SK-N-MC (cell line): ENCODE results near the gene KDELR1.

Source experiments
- DNase-seq: peaks from one replicate; pipeline ENCODE4 v3.0.0-alpha.2; 2011; ENCODE audit warnings: low read depth, low spot score
- H3K27ac ChIP-seq: fragments of 200-600 bp; sonication (generic); 2 replicates; pipeline ENCODE4 v1.5.1; 2016; ENCODE audit warnings: mixed run types
- H3K36me3 ChIP-seq: fragments of 200-600 bp; sonication (generic); 2 replicates; pipeline ENCODE4 v1.6.1; 2017; ENCODE audit warnings: antibody characterized with exemption, low read length, mixed read lengths; ENCODE audit not compliant: insufficient read depth
- H3K4me3 ChIP-seq: fragments of 200-600 bp; sonication (generic); 2 replicates; pipeline ENCODE4 v1.5.1; 2016
- H3K9ac ChIP-seq: fragments of 200-600 bp; sonication (generic); 2 replicates; pipeline ENCODE4 v1.8.0; 2017; ENCODE audit warnings: mixed run types, mixed read lengths; ENCODE audit not compliant: insufficient read length
- H3K9me3 ChIP-seq: fragments of 200-600 bp; sonication (generic); 2 replicates; pipeline ENCODE4 v1.6.1; 2017; ENCODE audit warnings: low read depth, mild to moderate bottlenecking, antibody characterized with exemption, low read length, moderate library complexity, mixed read lengths
- EZH2 ChIP-seq: fragments of 200-600 bp; sonication (generic); IDR thresholded peaks from one replicate; pipeline ENCODE4 v1.6.1; 2017; ENCODE audit warnings: antibody characterized with exemption
- FOXP2 ChIP-seq: optimal IDR thresholded peaks from 2 replicates; pipeline ENCODE3; 2011; ENCODE audit warnings: mild to moderate bottlenecking, moderate library complexity; ENCODE audit not compliant: insufficient read depth; ENCODE audit errors: extremely low read length, control extremely low read depth
- POLR2AphosphoS5 ChIP-seq: IDR thresholded peaks from 2 replicates; pipeline ENCODE4 v1.6.1; 2012; ENCODE audit warnings: mild to moderate bottlenecking, low read depth, low read length, borderline replicate concordance

Gene KDELR1

GRCh38 chr19:48391100-48392005, at the start of gene KDELR1:
TSS of gene KDELR1 (minus strand) at chr19:48391551. CDS start at chr19:48391358, 193 bp downstream.
- DNase-seq, result no peak
- H3K27ac ChIP-seq, result peak within 1 kb of the TSS; percentile 69
- TF ChIP-seq FOXP2 (no peak), POLR2AphosphoS5 (peak; percentile 73), EZH2 (no peak)

GRCh38 chr19:48436586-48436985, 45.2 kb upstream of the KDELR1 start:
- Histone ChIP-seq H3K9ac (no peak overlapping the region), H3K9me3 (no peaks in the 10 kb centered on the region), H3K36me3 (no peaks in the 10 kb centered on the region), H3K27ac (no peak overlapping the region), H3K4me3 (no peak overlapping the region)
- DNase-seq, result no peak
- TF ChIP-seq POLR2AphosphoS5 (no peak), FOXP2 (no peak), EZH2 (no peak)

More at GRCh38 chr19:48391100-48392005, at the start of gene KDELR1:
- H3K9me3 ChIP-seq, result no peaks in the 10 kb centered on the region
- H3K4me3 ChIP-seq, result peak within 1 kb of the TSS; percentile 79
- H3K9ac ChIP-seq, result peak within 1 kb of the TSS; percentile 91
- peaks cover 27% of the 10 kb centered on the region for H3K36me3 ChIP-seq

- H3K4me3 ChIP-seq, result no peak overlapping the region
- no peak for DNase-seq
- no peak for TF ChIP-seq POLR2AphosphoS5
- no peak for TF ChIP-seq FOXP2
- no peak for TF ChIP-seq EZH2
- H3K9ac ChIP-seq, result no peak overlapping the region
- H3K36me3 ChIP-seq, result no peaks in the 10 kb centered on the region
- 0 out of 2 replicates have a peak overlapping the region, but pooled peaks have one; percentile 1 for H3K27ac ChIP-seq
- H3K9me3 ChIP-seq, result no peaks in the 10 kb centered on the region
Observed at GRCh38 chr19:48433337-48433736, 42.0 kb upstream of the KDELR1 start.

GRCh38 chr19:48428670-48429069, 37.3 kb upstream of the KDELR1 start:
- DNase-seq, result no peak
- H3K36me3 ChIP-seq, result no peaks in the 10 kb centered on the region
- TF ChIP-seq EZH2 (no peak), POLR2AphosphoS5 (no peak), FOXP2 (no peak)
- H3K9ac ChIP-seq, result no peak overlapping the region
- H3K27ac ChIP-seq, result no peak overlapping the region
- no peak overlapping the region for H3K4me3 ChIP-seq
- no peaks in the 10 kb centered on the region for H3K9me3 ChIP-seq

GRCh38 chr19:48424694-48425219, 33.4 kb upstream of the KDELR1 start:
- Histone ChIP-seq H3K36me3 (no peaks in the 10 kb centered on the region), H3K9me3 (no peaks in the 10 kb centered on the region), H3K4me3 (peak overlapping the region; percentile 60), H3K27ac (peak overlapping the region; percentile 95), H3K9ac (peak overlapping the region; percentile 64)
- TF ChIP-seq EZH2 (no peak), POLR2AphosphoS5 (peak; percentile 24; the same call in 1 of the 2 replicates)
- no peak for DNase-seq

- no peaks in the 10 kb centered on the region for H3K36me3 ChIP-seq
- no peak for TF ChIP-seq POLR2AphosphoS5
- no peak for TF ChIP-seq EZH2
- no peak for TF ChIP-seq FOXP2
- no peaks in the 10 kb centered on the region for H3K9me3 ChIP-seq
- no peak for DNase-seq
- no peak overlapping the region for H3K27ac ChIP-seq
- no peak overlapping the region for H3K9ac ChIP-seq
- H3K4me3 ChIP-seq, result no peak overlapping the region
Observed at GRCh38 chr19:48421548-48421947, 30.2 kb upstream of the KDELR1 start.

GRCh38 chr19:48419158-48419920, 28.0 kb upstream of the KDELR1 start:
- Histone ChIP-seq H3K9ac (no peak overlapping the region), H3K9me3 (no peaks in the 10 kb centered on the region), H3K36me3 (no peaks in the 10 kb centered on the region), H3K27ac (no peak overlapping the region), H3K4me3 (no peak overlapping the region)
- no peak for DNase-seq
- no peak for TF ChIP-seq EZH2
- no peak for TF ChIP-seq POLR2AphosphoS5
- no peak for TF ChIP-seq FOXP2
